Psoas muscle (tissue), 8 donors: ENCODE measurements around the gene NR5A2. TPM values are rescaled to one million over a fixed set of nuclear protein-coding genes. Genes with fewer than 3 reads are reported as not detected.

Experiments
- ATAC-seq, 4 donors: fragments of 200-7000 bp; cut with Tn5 transposase; one replicate each; pipeline ENCODE4 v1.9.1; 2020; ENCODE audit warnings: moderate library complexity in 3 of 4, mild to moderate bottlenecking in 2 of 4
- DNase-seq, 2 donors: peaks; one replicate each; pipeline ENCODE4 v3.0.0-alpha.2; 2020
- H3K27ac ChIP-seq: fragments of 200-600 bp; one replicate; pipeline ENCODE4 v1.8.0; 2022
- H3K27me3 ChIP-seq, 3 donors: fragments of 200-600 bp in 1 of 3; one replicate each; pipeline versions ENCODE4 v1.6.1 to v1.8.0; 2013 to 2022; ENCODE audit warnings: low read length in 2 of 3, mild to moderate bottlenecking in 2 of 3, moderate library complexity in 1 of 3; ENCODE audit not compliant: insufficient read depth in 3 of 3
- H3K36me3 ChIP-seq, 2 donors: fragments of 200-600 bp in 1 of 2; one replicate each; pipeline versions ENCODE4 v1.6.1 to v1.8.0; 2013 to 2022; ENCODE audit warnings: low read depth in 1 of 2, mild to moderate bottlenecking in 1 of 2, moderate library complexity in 1 of 2; ENCODE audit not compliant: insufficient read depth in 1 of 2
- H3K4me1 ChIP-seq: fragments of 200-600 bp; one replicate; pipeline ENCODE4 v1.8.0; 2022
- H3K4me3 ChIP-seq: fragments of 200-600 bp; one replicate; pipeline ENCODE4 v1.8.0; 2022; ENCODE audit warnings: mild to moderate bottlenecking
- H3K9me3 ChIP-seq: fragments of 200-600 bp; one replicate; pipeline ENCODE4 v1.8.0; 2022
- CTCF ChIP-seq: fragments of 200-600 bp; IDR thresholded peaks from one replicate; pipeline ENCODE4 v1.8.0; 2022; ENCODE audit warnings: antibody characterized with exemption
- WGBS, 3 donors: extraction: QIAGEN DNeasy Blood & Tissue Kit; methylation state at CpG; one replicate each; pipeline versions ENCODE4 v1.1.6 to v1.1.7; 2013; 5-methylcytosine and 5-hydroxymethylcytosine counted together
- intact Hi-C, 2 donors: fragments of 100-400 bp; cut with DNase I; formaldehyde crosslinking; loops; one replicate each; pipeline versions ENCODE4 v1.11.0 to v1.14.2; 2022
- polyA plus RNA-seq, 3 donors: library from polyadenylated mRNA; stranded (reverse); fragments of 200-250 nt; gene quantifications; one replicate each; pipeline ENCODE4 v1.2.3, GENCODE V29; 2013
- total RNA-seq, 4 donors: library from RNA; stranded (reverse); fragmentation: NEBNext Ultra II Directional in 2 of 4; extraction: Animal tissue kit (Norgen Biotek cat#: 25700) in 2 of 4; gene quantifications; one replicate each; pipeline versions ENCODE4 v1.2.1 to v1.2.4, GENCODE V29; 2021 to 2023
- donor health status: healthy with polysubstance abuse.
- donor health status: DM: no; HTN: no; CAD: no; lungs with moderate emphysema.
- donor health status: Bipolar disorder and iron deficiency.
- donor health status: healthy.
- donor health status: DM: yes; HTN: yes; CAD: no.
- donor health status: DM: no; HTN: no; CAD: no.
- donor health status: DM: no; HTN: no; CAD: no.
- donor health status: DM: yes; HTN: yes; CAD: no.

The NR5A2 gene
- total and polyA plus RNA-seq, 7 donors, result 0.27 to 1.2 (median 0.60) TPM

GRCh38 chr1:199982606-199983005, 44.9 kb upstream of the NR5A2 start:
- no peaks in the 10 kb centered on the region for H3K36me3 ChIP-seq
- ATAC-seq (no peak), DNase-seq (no peak)
- no peak overlapping the region for H3K27ac ChIP-seq
- H3K4me3 ChIP-seq, result no peak overlapping the region
- no peaks in the 10 kb centered on the region for H3K9me3 ChIP-seq
- TF ChIP-seq CTCF, result no peak
- H3K4me1 ChIP-seq, result no peaks in the 10 kb centered on the region
- WGBS, 3 donors, result 89 to 90% (median 90%) methylated on average over 6 of the region's 6 CpGs
- H3K27me3 ChIP-seq, result no peaks in the 10 kb centered on the region
- intact Hi-C loops, result no loop called here

DNA sequence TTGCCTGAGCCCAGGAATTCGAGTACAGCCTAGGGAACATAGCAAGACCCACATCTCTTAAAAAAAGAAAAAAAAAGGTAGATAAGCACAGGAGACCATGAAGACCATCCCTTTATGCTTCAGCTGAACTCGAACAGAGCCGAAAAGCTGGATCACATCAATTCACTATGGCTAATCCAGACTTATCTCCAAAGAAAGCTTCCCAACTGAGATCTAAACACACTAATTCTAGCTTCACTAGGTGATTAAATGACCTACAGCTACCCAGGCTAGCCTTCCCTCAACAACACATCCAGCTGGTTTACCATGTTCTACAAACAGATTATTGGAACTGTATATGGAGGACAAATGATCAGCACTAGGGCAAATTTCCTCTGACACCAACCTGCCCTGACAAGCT, 44.0 kb upstream of the NR5A2 start:
- no peak for DNase-seq
- no peaks in the 10 kb centered on the region for H3K36me3 ChIP-seq
- intact Hi-C loops, result no loop called here

DNA sequence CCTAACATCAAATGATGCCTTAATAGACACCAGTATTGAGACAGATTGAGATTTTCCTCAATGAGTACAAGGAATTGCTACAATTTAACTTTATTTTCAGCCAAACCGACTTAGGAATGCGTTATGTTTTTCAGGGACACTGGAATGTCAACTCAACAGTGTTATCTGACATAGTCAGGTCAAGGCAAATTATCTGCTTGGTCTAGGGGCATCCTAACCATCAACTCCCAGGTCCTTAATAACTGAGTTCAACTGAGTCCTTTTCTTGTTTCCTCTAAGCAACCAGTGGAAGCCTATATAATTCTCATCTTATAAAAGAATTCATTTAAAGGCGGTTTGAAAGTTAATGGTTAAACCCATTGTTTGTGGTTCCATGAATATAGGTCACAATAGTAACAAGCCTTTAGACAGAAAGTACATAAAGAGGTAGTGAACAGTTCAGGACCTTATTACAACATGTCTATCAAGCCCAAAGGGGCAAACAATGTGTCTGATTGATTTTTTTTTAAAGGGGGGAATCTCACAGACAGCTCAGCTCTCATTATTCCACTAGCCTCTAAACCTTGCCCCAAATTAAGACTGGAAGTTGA, 32.3 kb upstream of the NR5A2 start:
- no peak for ATAC-seq
- intact Hi-C loops, result no loop called here
- 54 to 63% (median 57%) methylated on average over 3 of the region's 3 CpGs for WGBS, 3 donors
- Histone ChIP-seq H3K4me1 (no peaks in the 10 kb centered on the region), H3K27me3 (peaks cover 0 to 3% (median 0%) of the 10 kb centered on the region in 3 donors), H3K36me3 (no peaks in the 10 kb centered on the region), H3K27ac (no peak overlapping the region), H3K9me3 (no peaks in the 10 kb centered on the region), H3K4me3 (no peak overlapping the region)
- no peak for DNase-seq
- no peak for TF ChIP-seq CTCF

More for the DNA sequence above, 44.0 kb upstream of the NR5A2 start:
- Histone ChIP-seq H3K4me1 (no peaks in the 10 kb centered on the region), H3K4me3 (no peak overlapping the region), H3K27me3 (no peaks in the 10 kb centered on the region), H3K9me3 (no peaks in the 10 kb centered on the region), H3K27ac (no peak overlapping the region)
- ATAC-seq, result no peak
- WGBS, 3 donors, result 73 to 77% (median 75%) methylated on average over 3 of the region's 3 CpGs
- TF ChIP-seq CTCF, result no peak

- intact Hi-C loops, result no loop called here
- H3K4me3 ChIP-seq, result no peak overlapping the region
- no peaks in the 10 kb centered on the region for H3K27me3 ChIP-seq
- no peaks in the 10 kb centered on the region for H3K36me3 ChIP-seq
- no peaks in the 10 kb centered on the region for H3K9me3 ChIP-seq
- no peak overlapping the region for H3K27ac ChIP-seq
- no peak for TF ChIP-seq CTCF
- 93 to 95% (median 93%) methylated on average over 6 of the region's 6 CpGs for WGBS, 3 donors
- no peak for ATAC-seq
- DNase-seq, result no peak
- H3K4me1 ChIP-seq, result no peaks in the 10 kb centered on the region
Observed at GRCh38 chr1:200005165-200005564, 22.3 kb upstream of the NR5A2 start.

DNA sequence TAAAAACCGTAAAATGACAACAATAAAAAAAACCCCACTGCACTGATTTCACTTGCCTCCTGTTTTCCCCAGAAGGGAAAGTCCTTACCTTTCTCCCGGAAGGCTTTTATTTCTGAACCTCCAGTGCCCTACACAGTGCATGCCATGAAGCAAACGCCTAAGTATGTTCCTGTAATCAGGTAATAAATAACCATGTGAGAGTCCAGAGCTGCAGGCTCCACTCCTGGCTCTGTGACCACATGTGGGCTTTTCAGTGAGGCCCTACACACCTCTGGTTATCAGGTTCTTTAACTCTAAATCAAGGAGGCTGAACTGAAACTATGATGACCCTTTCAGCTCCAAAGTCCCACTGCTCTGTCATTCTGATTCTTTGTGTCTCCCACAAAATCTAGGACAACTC, 20.8 kb upstream of the NR5A2 start:
- ATAC-seq (no peak), DNase-seq (no peak)
- H3K27me3 ChIP-seq, result no peaks in the 10 kb centered on the region
- TF ChIP-seq CTCF, result no peak
- H3K36me3 ChIP-seq, result no peaks in the 10 kb centered on the region
- no peak overlapping the region for H3K27ac ChIP-seq
- 60 to 75% (median 62%) methylated on average over 3 of the region's 3 CpGs for WGBS, 3 donors
- intact Hi-C loops, result no loop called here
- no peaks in the 10 kb centered on the region for H3K4me1 ChIP-seq
- no peaks in the 10 kb centered on the region for H3K9me3 ChIP-seq
- no peak overlapping the region for H3K4me3 ChIP-seq
